ENCODE measurements around the gene IL6.

GRCh38 chr7:22724861-22725260 lies 2.1 kb upstream of the IL6 start:
- no peak for TF ChIP-seq SIN3A (IDR thresholded peaks at IDR 0.05; ENCODE audit: low read depth)
- TF ChIP-seq TCF7L2 (IDR thresholded peaks at IDR 0.05; ENCODE audit: borderline replicate concordance, extremely low read depth, insufficient read depth, insufficient read length), result no peak
- no peak for TF ChIP-seq EGR1 (IDR thresholded peaks at IDR 0.05; ENCODE audit: low read depth)
- TF ChIP-seq ELF1 (IDR thresholded peaks at IDR 0.05; ENCODE audit: borderline replicate concordance, low read depth), result no peak
- TF ChIP-seq CTCF (IDR thresholded peaks at IDR 0.05 in 2 of 3, conservative IDR thresholded peaks at IDR 0.05 in 1 of 3; ENCODE audit: borderline replicate concordance in 1 of 3, insufficient read depth in 1 of 3, low read depth in 2 of 3, low read length in 2 of 3), result no peak
- TF ChIP-seq ZNF274 (IDR thresholded peaks at IDR 0.05; ENCODE audit: low read depth, low read length), result no peak
- TF ChIP-seq, protein P1, sequence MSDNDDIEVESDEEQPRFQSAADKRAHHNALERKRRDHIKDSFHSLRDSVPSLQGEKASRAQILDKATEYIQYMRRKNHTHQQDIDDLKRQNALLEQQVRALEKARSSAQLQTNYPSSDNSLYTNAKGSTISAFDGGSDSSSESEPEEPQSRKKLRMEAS (IDR thresholded peaks at IDR 0.05), result no peak
- no peak for TF ChIP-seq RAD21 (IDR thresholded peaks at IDR 0.05; ENCODE audit: low read depth)
- TF ChIP-seq EZH2 (IDR thresholded peaks at IDR 0.05), result no peak
- TF ChIP-seq POLR2AphosphoS5 (IDR thresholded peaks at IDR 0.05; ENCODE audit: low read depth, low read length), result no peak

Measured in HCT116 (cell line).